Stimulated activated CD4-positive, alpha-beta T cell treated with anti-CD3 and anti-CD28 coated beads, TNF-alpha, amount 100 ng/mL, for 1 hour (primary cell): ENCODE results near the gene OR5H15.
"Not testable (repeated sequence)": the region's sequence is repeated elsewhere in the genome, so short reads cannot be mapped to it uniquely, and the experiment has no call there.

Experiments
- DNase-seq, 3 donors: peaks; one replicate each; pipeline ENCODE4 v3.0.0-alpha.2; 2020; ENCODE audit warnings: low read depth in 3 of 3, low spot score in 1 of 3

The OR5H15 gene

GRCh38 chr3:98166396-98166795, at the start of gene OR5H15:
TSS of gene OR5H15 (plus strand) at chr3:98166696. CDS start at chr3:98168700, 2,004 bp downstream.
- DNase-seq = no peak

DNA sequence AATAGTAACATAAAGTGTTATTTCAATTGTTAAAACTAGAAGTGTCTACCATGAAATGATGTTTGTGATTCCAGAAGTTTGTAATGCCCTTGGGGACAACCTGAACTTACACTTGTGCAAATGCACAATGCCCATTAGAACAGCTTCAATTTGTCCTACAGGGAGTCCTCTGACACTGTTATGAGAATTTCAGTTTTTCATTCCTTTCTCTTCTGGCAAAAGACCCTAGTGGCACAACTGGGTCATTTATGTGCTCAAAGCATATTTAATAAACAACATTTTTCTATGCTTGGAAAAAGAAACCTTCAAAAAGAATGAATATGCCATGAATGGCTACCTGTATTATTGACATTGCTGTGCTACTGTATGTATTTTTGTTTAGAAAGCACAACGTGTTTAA, 36.1 kb upstream of the OR5H15 start, which contains the start of gene OR5H1:
OR5H1 (plus strand) TSS at position 301 of the 400 bp plus-strand sequence. CDS start 1,977 bp downstream, outside the sequence.
- no peak for DNase-seq

GRCh38 chr3:98136631-98137030, 29.9 kb upstream of the OR5H15 start:
- no peak for DNase-seq

DNA sequence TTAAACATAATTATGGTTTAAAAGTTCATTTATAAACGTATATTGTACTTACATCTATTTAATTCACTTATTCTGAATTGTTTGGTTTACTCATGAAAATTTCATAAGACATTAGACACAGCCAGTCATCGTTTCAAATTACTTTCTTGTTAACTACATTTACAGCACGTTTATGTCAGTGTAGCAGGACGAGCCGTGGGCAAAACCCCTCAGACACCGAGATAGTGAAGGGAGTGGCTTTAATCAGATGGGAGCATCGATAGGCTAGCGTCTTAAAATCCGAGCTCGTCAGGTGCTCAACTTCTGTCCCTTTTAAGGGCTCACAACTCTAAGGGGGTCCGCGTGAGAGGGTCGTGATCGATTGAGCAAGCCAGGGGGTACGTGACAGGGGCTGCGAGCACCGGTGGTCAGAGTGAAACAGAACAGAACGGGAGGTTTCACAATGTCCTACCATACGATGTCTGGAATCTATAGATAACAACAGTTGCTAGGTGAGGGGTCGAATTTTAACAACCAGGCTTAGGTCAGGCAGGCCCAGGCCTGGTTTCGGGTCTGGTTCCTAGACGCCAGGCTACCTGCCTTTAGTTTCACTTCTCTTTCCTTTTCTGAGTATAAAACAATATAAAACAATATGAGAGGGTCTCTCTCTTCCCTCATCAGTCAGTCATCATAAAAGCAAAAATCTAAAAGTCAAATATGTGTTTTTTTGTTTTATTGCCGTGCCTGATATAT, 28.5 kb upstream of the OR5H15 start:
- not testable (repeated sequence) for DNase-seq

DNA sequence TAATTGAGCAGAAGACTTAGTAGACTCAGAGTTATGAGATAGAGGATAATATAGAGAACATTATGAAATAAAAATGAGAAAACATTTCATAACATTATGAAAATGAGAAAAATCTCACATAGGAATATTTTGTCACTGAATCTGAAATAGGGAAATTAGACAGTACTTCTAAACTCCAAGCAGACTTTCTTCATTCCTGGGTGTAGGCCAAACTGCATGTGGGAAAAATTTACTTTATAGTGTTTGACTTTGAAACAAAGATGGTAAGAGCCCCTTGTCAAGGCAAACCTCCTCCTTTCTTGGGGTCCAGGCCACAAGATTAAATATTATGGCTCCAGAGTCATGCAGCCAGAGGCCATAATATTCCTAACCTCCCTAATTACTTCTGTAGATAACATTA, 26.0 kb upstream of the OR5H15 start:
- DNase-seq = no peak

DNA sequence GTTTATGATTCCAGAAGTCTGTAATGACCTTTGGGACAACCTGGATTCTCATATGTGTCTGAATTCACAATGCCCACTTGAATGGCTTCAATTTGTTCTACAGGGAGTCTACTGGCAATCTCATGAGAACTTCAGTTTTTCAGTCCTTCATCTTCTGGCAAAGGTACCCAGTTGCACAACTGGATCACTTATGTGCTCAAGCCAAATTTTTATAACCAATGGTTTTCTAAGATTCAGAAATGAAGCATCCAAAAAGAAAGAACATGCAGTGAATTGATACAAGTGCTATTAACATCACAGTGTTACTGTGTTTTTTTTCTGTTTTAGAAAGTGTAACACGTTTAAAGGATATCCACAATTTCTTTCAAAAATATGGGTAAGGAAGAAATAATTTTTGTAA, 19.3 kb upstream of the OR5H15 start, which contains the start of gene OR5H14:
OR5H14 (plus strand) TSS at position 301 of the 400 bp plus-strand sequence. CDS start 1,907 bp downstream, outside the sequence.
- DNase-seq = no peak

DNA sequence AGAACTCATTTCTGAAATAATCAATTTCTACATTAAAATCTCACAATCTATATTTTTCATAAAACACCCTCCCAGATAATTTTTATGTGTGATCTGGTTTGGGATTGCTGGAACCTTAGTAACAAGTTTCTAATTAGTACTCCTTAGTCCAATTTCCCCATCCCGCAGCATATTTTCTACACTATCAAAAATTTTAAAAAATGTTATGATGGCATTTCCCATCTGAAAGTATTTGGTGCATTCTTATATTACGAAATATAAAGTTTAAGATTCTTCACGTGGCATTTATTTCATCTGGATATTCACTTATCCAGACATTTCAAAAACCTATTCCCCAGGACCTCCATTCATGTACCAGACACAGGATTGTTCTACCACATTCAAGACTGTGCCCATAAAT, 17.7 kb upstream of the OR5H15 start:
- DNase-seq = no peak

DNA sequence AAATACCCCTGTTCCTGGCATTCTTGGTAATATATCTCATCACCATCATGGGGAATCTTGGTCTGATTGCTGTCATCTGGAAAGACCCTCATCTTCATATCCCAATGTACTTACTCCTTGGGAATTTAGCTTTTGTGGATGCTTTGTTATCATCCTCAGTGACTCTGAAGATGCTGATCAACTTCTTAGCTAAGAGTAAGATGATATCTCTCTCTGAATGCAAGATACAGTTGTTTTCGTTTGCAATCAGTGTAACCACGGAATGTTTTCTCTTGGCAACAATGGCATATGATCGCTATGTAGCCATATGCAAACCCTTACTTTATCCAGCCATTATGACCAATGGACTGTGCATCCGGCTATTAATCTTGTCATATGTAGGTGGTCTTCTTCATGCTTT, 17.0 kb upstream of the OR5H15 start:
- DNase-seq = not testable (repeated sequence)

GRCh38 chr3:98151241-98151640, 15.3 kb upstream of the OR5H15 start:
- DNase-seq = no peak

DNA sequence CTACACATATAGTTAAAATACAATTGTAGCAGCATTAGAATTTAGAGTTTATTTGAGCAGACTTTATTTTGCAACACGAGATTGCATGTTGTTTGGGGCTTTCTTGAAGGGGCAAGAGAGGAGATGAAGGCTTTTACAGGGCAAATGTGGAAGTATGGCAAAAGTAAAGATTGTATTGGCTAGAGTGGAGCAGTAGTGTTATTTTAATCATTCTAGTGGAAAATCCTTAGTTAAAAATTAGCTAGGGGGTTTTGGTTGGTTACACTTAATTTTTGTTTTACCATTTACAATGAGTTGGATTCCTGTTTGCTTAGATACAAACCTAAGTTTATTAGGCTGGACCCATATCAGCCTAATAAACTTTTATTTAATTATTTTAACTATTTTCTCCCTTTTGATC, 4.6 kb downstream of the OR5H15 start:
- DNase-seq = no peak

GRCh38 chr3:98172621-98173020, 6.1 kb downstream of the OR5H15 start:
- no peak for DNase-seq

- no peak for DNase-seq
Observed at GRCh38 chr3:98180319-98180890, 13.9 kb downstream of the OR5H15 start.

DNA sequence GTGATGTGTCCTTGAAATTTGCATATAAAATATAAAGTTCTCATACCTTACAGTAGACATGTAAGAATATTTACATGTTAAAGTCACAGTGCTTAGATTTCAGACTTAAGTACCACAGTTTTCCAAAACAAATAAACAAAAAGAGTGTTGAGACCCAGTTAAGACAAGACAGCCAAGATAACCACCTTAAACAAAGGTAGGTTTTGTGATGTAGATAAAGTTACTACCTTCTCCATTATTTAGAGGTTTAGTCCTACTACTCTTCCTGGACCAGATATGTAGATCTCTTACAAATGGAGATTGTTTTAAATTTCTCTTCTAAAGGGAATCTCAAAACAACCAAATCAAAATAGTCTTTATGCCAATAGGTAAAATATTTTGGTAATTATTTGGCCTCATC, 15.7 kb downstream of the OR5H15 start:
- no peak for DNase-seq

DNA sequence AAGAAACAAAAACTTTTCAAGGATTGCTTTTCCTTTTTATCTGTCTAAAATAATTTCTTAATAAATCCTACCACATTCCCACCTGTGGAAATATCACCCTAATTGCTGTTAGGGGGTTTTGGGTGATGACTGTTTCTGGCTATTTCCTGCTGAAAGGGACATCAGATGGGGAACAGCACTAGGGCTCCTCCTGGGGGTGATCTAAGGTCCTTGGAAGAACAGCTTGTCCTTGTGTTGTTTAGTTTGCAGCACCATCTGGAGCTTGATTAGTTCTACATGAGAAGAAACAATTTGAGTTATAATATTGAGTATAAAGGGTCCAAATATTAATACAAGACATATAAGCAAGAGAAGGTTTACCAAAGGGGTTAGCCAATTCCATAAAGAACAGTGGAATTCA, 18.7 kb downstream of the OR5H15 start:
- no peak for DNase-seq

GRCh38 chr3:98188545-98188944, 22.0 kb downstream of the OR5H15 start:
- DNase-seq = no peak

GRCh38 chr3:98190911-98191310, 24.4 kb downstream of the OR5H15 start:
- not testable (repeated sequence) for DNase-seq

- DNase-seq = not testable (repeated sequence)
Observed at GRCh38 chr3:98196293-98196692, 29.8 kb downstream of the OR5H15 start.

DNA sequence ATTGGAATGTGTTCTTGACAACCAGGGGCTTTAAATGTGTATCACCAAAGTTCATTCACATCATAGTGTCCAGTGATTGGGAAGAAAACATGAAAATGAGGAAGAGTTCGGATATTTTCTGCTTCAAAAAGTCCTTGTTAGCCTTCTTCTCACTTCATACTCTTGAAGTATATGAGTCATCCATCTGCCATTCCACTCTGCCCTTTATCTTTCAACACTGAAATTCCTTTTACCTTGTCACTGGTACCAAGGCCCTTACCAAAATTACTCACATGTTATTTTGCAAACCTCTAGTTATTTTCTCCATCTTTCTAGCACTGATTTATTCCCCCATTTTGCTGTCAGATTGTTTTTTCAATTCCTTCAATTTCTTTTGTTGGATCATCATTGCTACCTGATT, 32.5 kb downstream of the OR5H15 start:
- no peak for DNase-seq

DNA sequence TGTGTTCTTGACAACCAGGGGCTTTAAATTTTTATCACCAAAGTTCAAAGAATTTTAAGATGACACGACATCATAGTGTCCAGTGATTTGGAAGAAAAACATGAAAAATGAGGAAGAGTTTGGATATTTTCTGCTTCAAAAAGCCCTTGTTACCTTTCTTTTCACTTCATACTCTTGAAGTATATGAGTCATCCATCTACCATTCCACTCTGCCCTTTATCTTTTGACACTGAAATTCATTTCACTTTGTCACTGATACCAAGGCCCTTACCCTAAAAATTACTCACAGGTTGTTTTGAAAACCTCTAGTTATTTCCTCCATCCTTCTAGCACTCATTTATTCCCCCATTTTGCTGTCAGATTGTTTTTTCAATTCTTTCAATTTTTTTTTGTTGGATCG, 42.7 kb downstream of the OR5H15 start:
- no peak for DNase-seq

- no peak for DNase-seq
Observed at GRCh38 chr3:98213276-98213675, 46.8 kb downstream of the OR5H15 start.

- DNase-seq = no peak
Observed at GRCh38 chr3:98215051-98215450, 48.6 kb downstream of the OR5H15 start.
